ENCODE data around the gene RERE. TPM values are rescaled to one million over a fixed set of nuclear protein-coding genes. Genes with fewer than 3 reads are reported as not detected.

The RERE gene
- polyA plus RNA-seq, 1 experiment = 14.3 TPM

DNA sequence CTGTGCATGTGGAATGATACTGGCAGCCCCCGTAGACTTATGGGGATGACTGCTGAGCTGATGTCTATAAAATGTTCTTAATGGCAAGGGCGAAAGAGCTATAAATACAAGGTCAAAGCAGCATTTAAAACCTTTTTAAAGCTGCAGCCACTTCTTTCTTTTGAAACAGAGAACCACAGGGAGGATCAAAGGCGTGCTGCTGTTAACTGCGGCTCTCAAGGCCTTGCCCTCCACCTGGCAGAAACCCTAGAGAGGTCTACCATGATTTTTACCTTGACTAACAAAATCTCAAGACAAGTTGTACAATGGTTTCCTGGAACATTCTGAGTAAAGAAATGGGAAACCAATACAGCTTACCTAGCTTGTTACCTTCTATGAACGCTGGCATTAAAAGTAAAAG, 409.8 kb downstream of the RERE start:
- TF ChIP-seq, protein P1, sequence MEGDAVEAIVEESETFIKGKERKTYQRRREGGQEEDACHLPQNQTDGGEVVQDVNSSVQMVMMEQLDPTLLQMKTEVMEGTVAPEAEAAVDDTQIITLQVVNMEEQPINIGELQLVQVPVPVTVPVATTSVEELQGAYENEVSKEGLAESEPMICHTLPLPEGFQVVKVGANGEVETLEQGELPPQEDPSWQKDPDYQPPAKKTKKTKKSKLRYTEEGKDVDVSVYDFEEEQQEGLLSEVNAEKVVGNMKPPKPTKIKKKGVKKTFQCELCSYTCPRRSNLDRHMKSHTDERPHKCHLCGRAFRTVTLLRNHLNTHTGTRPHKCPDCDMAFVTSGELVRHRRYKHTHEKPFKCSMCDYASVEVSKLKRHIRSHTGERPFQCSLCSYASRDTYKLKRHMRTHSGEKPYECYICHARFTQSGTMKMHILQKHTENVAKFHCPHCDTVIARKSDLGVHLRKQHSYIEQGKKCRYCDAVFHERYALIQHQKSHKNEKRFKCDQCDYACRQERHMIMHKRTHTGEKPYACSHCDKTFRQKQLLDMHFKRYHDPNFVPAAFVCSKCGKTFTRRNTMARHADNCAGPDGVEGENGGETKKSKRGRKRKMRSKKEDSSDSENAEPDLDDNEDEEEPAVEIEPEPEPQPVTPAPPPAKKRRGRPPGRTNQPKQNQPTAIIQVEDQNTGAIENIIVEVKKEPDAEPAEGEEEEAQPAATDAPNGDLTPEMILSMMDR (IDR thresholded peaks at IDR 0.05; ENCODE audit: low read depth, low read length) = no peak
- Histone ChIP-seq H3K27ac (ENCODE audit: low read depth, low read length) (peak overlapping the region; percentile 76), H3K27me3 (ENCODE audit: control insufficient read depth, insufficient read depth, low read length) (no peaks in the 10 kb centered on the region), H3K4me3 (ENCODE audit: low read depth, low read length) (no peak overlapping the region), H3K9me3 (ENCODE audit: control insufficient read depth, insufficient read depth, low read length) (no peaks in the 10 kb centered on the region)
- ChIA-PET POLR2A (interaction anchor here (2.0 kb wide), 1 partner anchor 11 kb away, joined by 17 read pairs; no protein-coding TSS in a partner anchor), CTCF (interaction anchor here (0.6 to 0.8 kb wide), 4 partner anchors 8 to 442 kb away, joined by 3 to 6 read pairs (median 3); no protein-coding TSS in a partner anchor)
- DNase-seq (ENCODE audit: low read depth, low spot score) = no peak

DNA sequence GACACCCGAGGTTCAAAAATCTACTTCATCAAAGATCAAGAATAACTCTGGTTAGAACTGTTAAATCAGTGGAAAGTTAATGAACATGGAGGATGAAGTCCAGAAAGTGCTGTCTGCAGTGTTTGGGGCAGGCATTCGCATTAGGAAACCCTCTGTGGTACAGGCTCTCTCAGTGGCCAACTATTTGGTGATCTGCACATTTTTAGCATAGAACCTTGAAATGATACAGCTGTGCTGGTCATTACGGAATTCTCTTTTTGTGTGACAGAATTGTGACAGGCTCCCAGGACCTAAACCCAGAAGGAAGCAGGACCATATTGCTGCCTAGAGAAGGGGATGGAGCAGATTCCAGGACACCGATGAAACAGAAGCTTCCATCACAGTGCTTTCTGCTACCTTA, 410.5 kb downstream of the RERE start:
- H3K27ac ChIP-seq (ENCODE audit: low read depth, low read length) = no peak overlapping the region
- ChIA-PET POLR2A (interaction anchor here (2.0 kb wide), 1 partner anchor 10 kb away, joined by 17 read pairs; no protein-coding TSS in a partner anchor), CTCF (interaction anchor here (0.8 kb wide), 1 partner anchor 442 kb away, joined by 3 read pairs; no protein-coding TSS in a partner anchor)
- H3K9me3 ChIP-seq (ENCODE audit: control insufficient read depth, insufficient read depth, low read length) = no peaks in the 10 kb centered on the region
- no peaks in the 10 kb centered on the region for H3K27me3 ChIP-seq (ENCODE audit: control insufficient read depth, insufficient read depth, low read length)
- no peak for DNase-seq (ENCODE audit: low read depth, low spot score)
- TF ChIP-seq, protein P1 (IDR thresholded peaks at IDR 0.05; ENCODE audit: low read depth, low read length) = no peak
- H3K4me3 ChIP-seq (ENCODE audit: low read depth, low read length) = no peak overlapping the region

DNA sequence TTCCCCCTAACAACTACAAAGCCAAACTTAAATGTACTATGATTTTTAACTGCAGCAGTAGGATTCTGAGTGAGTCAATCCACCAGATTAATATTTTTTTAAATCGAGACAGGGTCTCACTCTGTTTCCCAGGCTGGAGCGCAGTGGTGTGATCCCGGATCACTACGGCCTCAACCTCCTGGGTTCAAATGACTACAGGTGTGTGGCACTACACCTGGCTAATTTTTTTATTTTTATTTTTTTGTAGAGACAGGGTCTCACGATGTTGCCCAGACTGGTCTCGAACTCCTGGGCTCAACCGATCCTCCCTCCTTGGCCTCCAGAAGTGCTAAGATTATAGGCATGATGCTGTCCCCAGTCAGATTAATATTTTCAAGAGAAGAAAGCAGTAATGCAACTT, 411.4 kb downstream of the RERE start:
- H3K9me3 ChIP-seq (ENCODE audit: control insufficient read depth, insufficient read depth, low read length) = no peaks in the 10 kb centered on the region
- CTCF ChIA-PET = no interaction called here
- no peak overlapping the region for H3K4me3 ChIP-seq (ENCODE audit: low read depth, low read length)
- H3K27ac ChIP-seq (ENCODE audit: low read depth, low read length) = no peak overlapping the region
- no peak for DNase-seq (ENCODE audit: low read depth, low spot score)
- TF ChIP-seq, protein P1 (IDR thresholded peaks at IDR 0.05; ENCODE audit: low read depth, low read length) = no peak
- POLR2A ChIA-PET = no interaction called here
- no peaks in the 10 kb centered on the region for H3K27me3 ChIP-seq (ENCODE audit: control insufficient read depth, insufficient read depth, low read length)

DNA sequence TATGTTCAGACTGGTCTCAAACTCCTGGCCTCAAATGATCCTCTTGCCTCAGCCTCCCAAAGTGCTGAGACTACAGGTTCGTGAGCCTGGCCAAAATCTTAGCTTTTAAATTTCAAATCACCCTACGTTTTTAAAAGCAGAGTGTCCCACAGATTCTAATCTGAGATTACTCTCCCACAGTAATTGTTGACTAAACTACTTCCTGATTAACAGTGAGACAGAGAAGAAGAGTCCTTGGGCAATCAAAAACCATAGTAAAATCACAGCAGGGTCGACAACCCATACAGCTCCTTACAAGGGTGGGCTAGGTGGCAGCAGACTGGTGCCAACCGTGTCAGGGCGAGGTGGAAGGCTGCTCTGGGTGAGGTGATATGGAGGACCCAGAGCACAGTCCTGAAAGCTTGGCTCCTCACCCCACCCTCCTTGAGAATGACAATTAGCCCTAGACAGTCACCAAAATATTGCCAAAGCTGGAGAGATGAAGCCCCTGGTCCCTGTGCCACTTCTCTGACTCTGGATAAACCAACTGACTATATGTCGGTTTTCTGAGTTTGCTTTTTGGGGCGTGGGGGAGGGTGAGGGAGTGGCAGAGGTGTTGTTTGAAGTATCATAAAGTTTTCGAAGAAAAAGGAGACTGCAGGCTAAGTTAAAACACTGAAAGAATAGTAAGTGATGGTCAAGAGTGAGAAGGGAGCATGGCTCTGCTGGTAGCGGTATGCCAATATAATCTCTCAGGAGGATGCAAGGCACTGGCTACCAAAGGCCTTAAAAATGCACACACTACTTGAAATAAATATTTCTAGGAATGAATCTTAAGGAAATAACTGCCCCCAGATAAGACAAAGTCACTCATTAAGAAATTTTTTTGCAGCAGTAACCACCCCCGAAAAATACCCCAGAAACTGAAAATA, 412.7 kb downstream of the RERE start:
- POLR2A ChIA-PET = no interaction called here
- peak overlapping the region; percentile 31 for H3K27ac ChIP-seq (ENCODE audit: low read depth, low read length)
- DNase-seq (ENCODE audit: low read depth, low spot score) = no peak
- H3K4me3 ChIP-seq (ENCODE audit: low read depth, low read length) = no peak overlapping the region
- H3K27me3 ChIP-seq (ENCODE audit: control insufficient read depth, insufficient read depth, low read length) = no peaks in the 10 kb centered on the region
- TF ChIP-seq, protein P1 (IDR thresholded peaks at IDR 0.05; ENCODE audit: low read depth, low read length) = no peak
- CTCF ChIA-PET = interaction anchor here (1.7 kb wide), 1 partner anchor 321 kb away, joined by 5 read pairs; no protein-coding TSS in a partner anchor
- no peaks in the 10 kb centered on the region for H3K9me3 ChIP-seq (ENCODE audit: control insufficient read depth, insufficient read depth, low read length)

DNA sequence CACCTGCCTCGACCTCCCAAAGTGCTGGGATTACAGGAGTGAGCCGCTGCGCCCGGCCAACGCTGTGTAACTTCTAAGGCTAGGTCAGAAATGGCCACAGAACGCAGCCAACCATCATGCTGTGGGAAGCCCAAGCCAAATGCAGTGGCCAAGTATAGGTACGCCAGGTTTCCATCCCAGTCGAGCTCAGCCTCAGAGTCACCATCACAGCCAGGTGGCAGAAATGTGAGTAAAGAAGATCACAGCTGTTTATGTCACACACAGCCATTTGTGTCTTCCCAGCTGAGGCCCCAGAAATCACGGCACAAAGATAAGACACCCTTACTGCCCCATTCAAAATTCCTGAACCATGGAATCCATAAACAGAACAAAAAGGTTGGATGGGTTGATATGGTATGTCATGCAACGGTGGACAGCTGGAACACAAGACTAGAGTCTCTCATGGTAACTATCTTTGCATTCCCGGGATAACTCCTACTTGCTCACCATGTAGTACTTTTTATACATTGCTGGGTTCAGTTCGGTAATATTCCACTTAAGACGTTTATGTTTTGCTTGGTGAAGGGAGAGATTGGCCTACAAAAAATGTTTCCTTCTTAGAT, 415.2 kb downstream of the RERE start:
- no peaks in the 10 kb centered on the region for H3K9me3 ChIP-seq (ENCODE audit: control insufficient read depth, insufficient read depth, low read length)
- no peak overlapping the region for H3K4me3 ChIP-seq (ENCODE audit: low read depth, low read length)
- TF ChIP-seq, protein P1 (IDR thresholded peaks at IDR 0.05; ENCODE audit: low read depth, low read length) = no peak
- no peaks in the 10 kb centered on the region for H3K27me3 ChIP-seq (ENCODE audit: control insufficient read depth, insufficient read depth, low read length)
- ChIA-PET POLR2A (no interaction called here), CTCF (no interaction called here)
- H3K27ac ChIP-seq (ENCODE audit: low read depth, low read length) = no peak overlapping the region
- DNase-seq (ENCODE audit: low read depth, low spot score) = no peak

All from AG04450 (cell line).